ENCODE data around the gene JUP.

Gene JUP

DNA sequence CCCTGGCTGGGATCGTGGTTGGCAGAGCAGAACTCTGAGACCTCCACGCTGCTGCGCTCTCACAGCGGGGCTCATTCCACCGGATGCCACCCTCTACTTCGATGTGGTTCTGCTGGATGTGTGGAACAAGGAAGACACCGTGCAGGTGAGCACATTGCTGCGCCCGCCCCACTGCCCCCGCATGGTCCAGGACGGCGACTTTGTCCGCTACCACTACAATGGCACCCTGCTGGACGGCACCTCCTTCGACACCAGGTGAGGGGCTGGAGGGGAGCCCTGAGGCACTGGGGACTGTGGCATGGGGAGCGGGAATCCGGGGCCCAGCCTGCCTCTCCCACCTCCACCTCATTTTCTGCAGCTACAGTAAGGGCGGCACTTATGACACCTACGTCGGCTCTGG, 31.5 kb upstream of the JUP start:
- no peak for DNase-seq (ENCODE audit: low read depth)
- peaks cover 11% of the 10 kb centered on the region for H3K4me1 ChIP-seq (ENCODE audit: control insufficient read depth, insufficient read depth, low read length)
- H3K27me3 ChIP-seq (replicated peaks; ENCODE audit: control insufficient read depth, insufficient read depth, low read length) = no peaks in the 10 kb centered on the region
- no peak overlapping the region for H3K9ac ChIP-seq (ENCODE audit: low read length)
- peaks cover 9% of the 10 kb centered on the region for H3K36me3 ChIP-seq (ENCODE audit: control insufficient read depth, insufficient read depth, low read length, severe bottlenecking)
- H3K4me3 ChIP-seq (ENCODE audit: low read length) = no peak overlapping the region
- H3K9me3 ChIP-seq (ENCODE audit: control insufficient read depth, low read length) = no peaks in the 10 kb centered on the region

DNA sequence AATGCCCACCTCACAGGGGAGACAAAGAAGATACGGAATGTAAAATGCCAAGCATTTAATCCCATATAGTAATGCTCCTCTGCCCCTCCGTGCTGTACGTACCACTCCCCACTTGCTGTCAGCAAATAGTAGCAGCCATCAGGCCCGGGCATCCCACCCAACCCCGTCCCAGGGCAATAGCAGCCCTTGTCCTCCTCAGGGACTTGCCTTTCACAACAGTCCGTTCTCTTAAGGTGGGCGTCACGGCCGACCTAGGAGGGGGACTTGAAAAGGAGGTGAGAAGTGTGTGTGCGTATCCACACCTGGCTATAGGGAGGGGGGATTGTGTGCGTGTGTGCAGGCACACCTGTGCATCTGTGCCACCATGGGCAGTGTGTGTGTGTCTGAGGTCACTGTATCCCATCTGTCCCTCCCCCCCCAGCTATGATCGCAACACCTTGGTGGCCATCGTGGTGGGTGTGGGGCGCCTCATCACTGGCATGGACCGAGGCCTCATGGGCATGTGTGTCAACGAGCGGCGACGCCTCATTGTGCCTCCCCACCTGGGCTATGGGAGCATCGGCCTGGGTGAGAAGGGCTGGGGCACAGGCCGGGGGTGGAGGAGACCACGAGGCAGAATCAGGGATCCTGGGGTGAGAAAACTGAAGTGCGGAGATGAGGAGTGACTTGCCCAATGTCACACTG, 30.3 kb upstream of the JUP start:
- Histone ChIP-seq H3K4me3 (ENCODE audit: low read length) (no peak overlapping the region), H3K9me3 (ENCODE audit: control insufficient read depth, low read length) (no peaks in the 10 kb centered on the region), H3K27me3 (replicated peaks; ENCODE audit: control insufficient read depth, insufficient read depth, low read length) (no peaks in the 10 kb centered on the region), H3K36me3 (ENCODE audit: control insufficient read depth, insufficient read depth, low read length, severe bottlenecking) (peaks cover 9% of the 10 kb centered on the region), H3K9ac (ENCODE audit: low read length) (no peak overlapping the region), H3K4me1 (ENCODE audit: control insufficient read depth, insufficient read depth, low read length) (peaks cover 15% of the 10 kb centered on the region)
- DNase-seq (ENCODE audit: low read depth) = no peak

DNA sequence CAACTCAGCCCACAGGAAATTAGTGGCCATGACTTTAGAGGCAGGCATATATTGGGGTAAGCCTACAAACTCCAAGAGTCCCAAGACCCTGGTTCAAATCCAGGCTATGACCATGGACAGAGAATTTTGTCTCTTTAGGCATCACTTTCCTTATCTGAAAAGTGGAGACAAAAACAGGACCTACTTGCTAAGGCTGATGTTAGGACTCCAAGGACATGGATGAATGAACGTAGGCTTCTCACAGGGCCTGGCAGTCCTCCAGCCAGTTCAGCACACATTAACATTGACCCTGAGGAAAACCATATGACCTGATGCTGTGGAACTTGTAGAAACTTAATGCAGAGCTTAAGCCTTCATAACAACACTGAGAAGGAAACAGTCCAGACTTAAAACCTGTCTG, 27.7 kb upstream of the JUP start:
- peaks cover 4% of the 10 kb centered on the region for H3K36me3 ChIP-seq (ENCODE audit: control insufficient read depth, insufficient read depth, low read length, severe bottlenecking)

DNA sequence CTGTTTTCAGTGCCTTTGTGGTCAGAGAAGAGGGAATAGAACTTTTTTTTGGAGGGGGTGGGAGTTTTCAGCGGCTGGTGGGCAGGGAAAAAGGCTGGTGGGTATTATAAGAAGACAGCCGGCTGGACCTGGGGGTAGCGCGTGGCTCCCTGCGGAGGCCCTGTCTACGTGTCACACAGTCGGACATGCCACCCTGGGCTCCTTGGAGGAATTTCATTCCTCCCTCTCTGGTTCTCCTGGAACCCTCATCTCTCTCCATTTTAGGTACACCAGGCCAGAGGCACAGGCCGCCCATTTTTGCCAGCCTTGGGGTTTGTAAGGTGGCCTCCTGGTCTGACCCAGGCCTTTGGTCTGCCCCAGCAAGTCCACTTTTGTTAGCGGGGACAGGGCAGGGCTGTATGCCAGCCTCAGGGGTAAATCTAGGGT, 27.2 kb upstream of the JUP start:
- Histone ChIP-seq H3K27me3 (replicated peaks; ENCODE audit: control insufficient read depth, insufficient read depth, low read length) (no peaks in the 10 kb centered on the region), H3K4me1 (ENCODE audit: control insufficient read depth, insufficient read depth, low read length) (peaks cover 29% of the 10 kb centered on the region), H3K36me3 (ENCODE audit: control insufficient read depth, insufficient read depth, low read length, severe bottlenecking) (peaks cover 4% of the 10 kb centered on the region), H3K4me3 (ENCODE audit: low read length) (peak overlapping the region; percentile 86), H3K9ac (ENCODE audit: low read length) (peak overlapping the region; percentile 91), H3K9me3 (ENCODE audit: control insufficient read depth, low read length) (no peaks in the 10 kb centered on the region)
- DNase-seq (ENCODE audit: low read depth) = peak; percentile 52

More for the DNA sequence above, 27.7 kb upstream of the JUP start:
- peaks cover 29% of the 10 kb centered on the region for H3K4me1 ChIP-seq (ENCODE audit: control insufficient read depth, insufficient read depth, low read length)
- peak; percentile 55 for DNase-seq (ENCODE audit: low read depth)
- H3K9me3 ChIP-seq (ENCODE audit: control insufficient read depth, low read length) = no peaks in the 10 kb centered on the region
- H3K4me3 ChIP-seq (ENCODE audit: low read length) = peak overlapping the region; percentile 86
- peak overlapping the region; percentile 91 for H3K9ac ChIP-seq (ENCODE audit: low read length)
- no peaks in the 10 kb centered on the region for H3K27me3 ChIP-seq (replicated peaks; ENCODE audit: control insufficient read depth, insufficient read depth, low read length)

DNA sequence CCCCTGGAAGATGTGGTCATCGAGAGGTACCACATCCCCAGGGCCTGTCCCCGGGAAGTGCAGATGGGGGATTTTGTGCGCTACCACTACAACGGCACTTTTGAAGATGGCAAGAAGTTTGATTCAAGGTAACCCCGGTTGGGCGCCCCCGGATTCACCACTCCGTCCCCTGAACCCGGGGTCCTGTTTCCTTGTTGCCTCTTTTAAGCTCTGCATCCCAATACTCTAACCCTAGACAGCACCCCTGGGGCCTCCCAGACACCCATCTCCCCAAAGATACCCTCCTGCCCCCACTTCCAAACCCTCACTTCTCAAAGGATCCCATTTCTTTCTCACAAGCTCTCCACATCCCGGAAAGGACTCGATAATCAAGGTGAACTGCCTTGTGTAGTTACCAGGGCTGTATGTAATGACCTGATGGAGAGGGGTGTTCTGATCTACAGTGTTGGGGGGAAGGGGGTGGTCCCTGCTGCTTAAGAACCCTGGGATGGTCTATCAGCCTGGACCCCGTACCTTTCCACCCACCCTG, 26.7 kb upstream of the JUP start:
- peak; percentile 33 for DNase-seq (ENCODE audit: low read depth)

DNA sequence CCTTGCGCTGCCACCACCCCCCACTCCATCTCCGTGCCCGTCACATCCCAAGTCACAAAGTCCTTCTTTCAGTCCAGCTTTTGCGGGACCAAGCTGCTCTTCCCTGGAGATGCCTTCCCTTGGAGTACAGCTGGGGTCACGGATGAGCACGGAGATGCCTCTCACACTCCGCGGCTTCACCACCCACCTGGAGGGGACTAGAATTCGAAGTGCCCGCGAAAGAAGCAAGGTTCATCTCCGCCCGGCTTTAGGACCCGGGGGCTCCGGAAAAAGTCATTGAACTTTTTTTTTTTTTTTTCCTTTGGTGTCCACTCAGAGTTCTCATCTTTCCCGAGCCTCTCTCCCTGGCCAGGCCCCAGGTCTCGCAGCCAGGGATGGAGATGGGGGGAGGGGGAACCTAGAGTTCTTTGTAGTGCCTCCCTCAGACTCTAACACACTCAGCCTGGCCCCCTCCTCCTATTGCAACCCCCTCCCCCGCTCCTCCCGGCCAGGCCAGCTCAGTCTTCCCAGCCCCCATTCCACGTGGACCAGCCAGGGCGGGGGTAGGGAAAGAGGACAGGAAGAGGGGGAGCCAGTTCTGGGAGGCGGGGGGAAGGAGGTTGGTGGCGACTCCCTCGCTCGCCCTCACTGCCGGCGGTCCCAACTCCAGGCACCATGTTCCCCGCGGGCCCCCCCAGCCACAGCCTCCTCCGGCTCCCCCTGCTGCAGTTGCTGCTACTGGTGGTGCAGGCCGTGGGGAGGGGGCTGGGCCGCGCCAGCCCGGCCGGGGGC, 26.1 kb upstream of the JUP start, which contains the start of gene FKBP10:
TSS of gene FKBP10 (plus strand) at position 624 of the 771 bp plus-strand sequence. CDS start at position 655, 31 bp downstream.
- peak within 1 kb of the TSS; percentile 91 for H3K9ac ChIP-seq (ENCODE audit: low read length)
- H3K4me1 ChIP-seq (ENCODE audit: control insufficient read depth, insufficient read depth, low read length) = peaks cover 29% of the 10 kb centered on the region
- H3K36me3 ChIP-seq (ENCODE audit: control insufficient read depth, insufficient read depth, low read length, severe bottlenecking) = no peaks in the 10 kb centered on the region
- DNase-seq (ENCODE audit: low read depth) = peak; percentile 93
- H3K27me3 ChIP-seq (replicated peaks; ENCODE audit: control insufficient read depth, insufficient read depth, low read length) = no peaks in the 10 kb centered on the region
- H3K4me3 ChIP-seq (ENCODE audit: low read length) = peak within 1 kb of the TSS; percentile 86
- no peaks in the 10 kb centered on the region for H3K9me3 ChIP-seq (ENCODE audit: control insufficient read depth, low read length)

More for the DNA sequence above, 26.7 kb upstream of the JUP start:
- H3K9ac ChIP-seq (ENCODE audit: low read length) = peak overlapping the region; percentile 91
- H3K9me3 ChIP-seq (ENCODE audit: control insufficient read depth, low read length) = no peaks in the 10 kb centered on the region
- H3K27me3 ChIP-seq (replicated peaks; ENCODE audit: control insufficient read depth, insufficient read depth, low read length) = no peaks in the 10 kb centered on the region
- H3K4me3 ChIP-seq (ENCODE audit: low read length) = peak overlapping the region; percentile 86
- H3K36me3 ChIP-seq (ENCODE audit: control insufficient read depth, insufficient read depth, low read length, severe bottlenecking) = peaks cover 1% of the 10 kb centered on the region
- H3K4me1 ChIP-seq (ENCODE audit: control insufficient read depth, insufficient read depth, low read length) = peaks cover 29% of the 10 kb centered on the region

DNA sequence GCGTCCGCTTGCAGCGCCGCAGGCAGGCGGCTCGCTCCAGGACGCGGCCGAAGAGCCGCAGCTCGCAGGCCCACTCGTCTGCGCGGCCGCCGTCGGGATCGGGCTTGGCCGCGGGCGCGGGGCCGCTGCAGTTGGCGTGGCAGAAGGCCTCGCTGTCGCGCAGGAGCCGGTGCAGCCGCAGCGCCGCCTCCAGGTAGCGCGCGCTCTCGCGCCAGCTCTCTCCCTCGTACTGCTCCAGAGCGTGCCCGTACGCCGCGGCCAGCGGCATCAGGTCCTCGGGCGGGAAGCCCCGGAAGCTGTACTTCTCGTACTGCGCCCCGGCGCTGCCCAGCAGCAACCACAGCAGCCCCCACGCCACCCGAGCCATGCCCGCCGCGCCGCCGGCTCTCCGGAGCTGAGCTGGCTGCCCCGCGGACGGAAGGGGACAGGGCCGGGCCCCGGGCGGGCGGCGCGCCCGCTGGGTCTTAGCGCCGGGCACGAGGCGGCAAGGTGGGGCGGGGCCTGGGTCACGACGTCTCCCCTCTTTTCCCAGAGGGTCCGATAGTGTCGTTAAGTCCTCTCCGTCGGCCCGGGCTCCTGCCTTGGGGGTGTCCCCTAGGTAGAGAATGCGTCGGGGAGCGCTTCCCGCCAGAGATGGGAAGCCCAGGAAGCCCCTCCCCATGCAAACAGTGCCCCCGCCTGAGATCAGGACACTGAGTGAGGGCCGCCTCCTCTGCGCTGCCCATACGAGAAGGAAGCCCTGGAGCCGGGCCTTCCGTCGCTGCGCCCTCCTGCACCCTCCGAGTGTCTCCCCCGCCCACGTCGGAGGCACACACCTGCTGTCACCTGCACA, 25.3 kb upstream of the JUP start, which contains the start of gene P3H4:
TSS of gene P3H4 (minus strand) at position 401 of the 832 bp plus-strand sequence. CDS start at position 367, 34 bp downstream.
- H3K27me3 ChIP-seq (replicated peaks; ENCODE audit: control insufficient read depth, insufficient read depth, low read length) = no peaks in the 10 kb centered on the region
- H3K4me3 ChIP-seq (ENCODE audit: low read length) = peak within 1 kb of the TSS; percentile 86
- peak within 1 kb of the TSS; percentile 91 for H3K9ac ChIP-seq (ENCODE audit: low read length)
- H3K36me3 ChIP-seq (ENCODE audit: control insufficient read depth, insufficient read depth, low read length, severe bottlenecking) = no peaks in the 10 kb centered on the region
- peak; percentile 93 for DNase-seq (ENCODE audit: low read depth)
- no peaks in the 10 kb centered on the region for H3K9me3 ChIP-seq (ENCODE audit: control insufficient read depth, low read length)
- peaks cover 29% of the 10 kb centered on the region for H3K4me1 ChIP-seq (ENCODE audit: control insufficient read depth, insufficient read depth, low read length)

DNA sequence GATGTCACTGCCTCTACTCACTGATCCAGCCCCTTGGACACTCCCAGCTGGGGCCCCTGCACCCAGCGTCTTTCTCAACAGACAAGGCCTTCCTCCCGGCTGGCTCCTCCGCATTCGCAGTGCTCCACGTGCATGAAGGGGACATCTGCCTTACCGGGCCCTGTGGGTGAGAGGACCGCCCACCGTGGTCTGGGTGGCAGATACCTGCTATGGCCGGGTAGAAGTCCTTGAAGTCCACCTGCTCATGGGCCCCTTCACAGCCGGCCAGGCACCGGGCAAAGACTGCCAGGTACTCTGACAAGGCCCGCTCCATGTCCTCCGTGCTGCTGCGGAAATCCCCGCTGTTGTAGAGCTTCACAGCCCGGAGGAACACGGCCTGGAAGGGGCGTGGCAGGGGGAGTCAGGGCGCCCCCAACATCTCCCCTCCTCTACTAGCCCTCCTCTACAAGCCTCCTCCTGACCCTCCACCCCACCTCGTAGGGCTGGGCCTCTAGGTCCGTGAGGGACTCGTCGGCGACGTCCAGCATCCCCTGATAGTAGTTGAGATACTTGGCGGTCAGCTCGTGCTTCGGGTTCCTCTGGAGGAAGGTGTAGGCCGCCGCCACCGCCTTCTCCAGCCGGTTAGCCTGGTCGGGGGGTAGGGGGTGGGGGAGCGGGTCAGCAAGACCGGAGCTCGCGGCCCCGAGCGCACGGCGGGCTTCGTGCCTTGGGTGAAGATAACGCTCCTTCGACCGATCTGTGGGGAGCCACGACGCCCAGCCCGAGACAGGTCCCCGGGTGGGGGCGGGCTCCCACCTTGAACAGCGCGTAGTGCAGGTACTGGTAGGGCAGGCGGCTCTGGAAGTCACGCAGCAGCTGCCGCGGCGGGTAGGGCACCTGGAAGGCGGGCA, 24.4 kb upstream of the JUP start:
- Histone ChIP-seq H3K9ac (ENCODE audit: low read length) (peak overlapping the region; percentile 91), H3K4me1 (ENCODE audit: control insufficient read depth, insufficient read depth, low read length) (peaks cover 29% of the 10 kb centered on the region), H3K9me3 (ENCODE audit: control insufficient read depth, low read length) (no peaks in the 10 kb centered on the region), H3K27me3 (replicated peaks; ENCODE audit: control insufficient read depth, insufficient read depth, low read length) (no peaks in the 10 kb centered on the region), H3K4me3 (ENCODE audit: low read length) (peak overlapping the region; percentile 86), H3K36me3 (ENCODE audit: control insufficient read depth, insufficient read depth, low read length, severe bottlenecking) (no peaks in the 10 kb centered on the region)
- DNase-seq (ENCODE audit: low read depth) = peak; percentile 33

DNA sequence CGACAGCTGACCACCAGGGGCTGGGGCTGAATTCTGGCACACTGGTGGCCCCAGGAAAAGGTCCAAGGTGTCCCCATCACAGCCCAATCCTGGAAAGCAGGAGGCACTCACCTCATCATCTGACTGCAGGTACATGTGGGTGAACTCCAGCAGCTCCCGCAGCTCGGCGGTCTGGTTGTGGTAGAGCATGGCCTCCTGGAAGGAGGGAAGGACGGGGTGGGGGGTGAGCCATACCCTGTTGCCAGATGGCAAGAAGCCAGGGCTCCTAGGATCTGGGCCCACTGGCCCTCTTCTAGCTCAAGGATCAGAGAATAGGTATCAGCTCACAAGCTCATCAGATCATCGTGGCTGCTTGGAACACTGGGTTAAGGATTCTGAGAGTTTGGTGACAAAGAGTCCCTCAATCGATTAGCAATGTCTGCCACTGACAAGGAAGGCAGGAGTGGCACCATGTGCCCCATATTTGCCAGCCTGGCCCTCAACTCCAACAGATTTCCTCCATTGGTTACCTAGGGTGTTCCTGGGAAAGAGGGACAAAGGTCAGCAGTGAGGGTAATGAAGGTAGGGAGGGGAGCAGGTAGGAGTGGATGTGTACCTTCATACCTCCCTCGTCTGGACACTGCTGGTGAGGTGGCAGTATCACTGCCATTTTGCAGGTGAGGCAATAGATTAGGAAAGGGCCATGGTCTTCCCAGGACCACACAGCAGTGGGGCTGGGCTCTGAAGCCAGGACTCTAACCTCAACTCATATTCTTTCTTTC, 20.4 kb upstream of the JUP start:
- H3K4me3 ChIP-seq (ENCODE audit: low read length) = no peak overlapping the region
- H3K27me3 ChIP-seq (replicated peaks; ENCODE audit: control insufficient read depth, insufficient read depth, low read length) = no peaks in the 10 kb centered on the region
- no peak overlapping the region for H3K9ac ChIP-seq (ENCODE audit: low read length)
- no peaks in the 10 kb centered on the region for H3K36me3 ChIP-seq (ENCODE audit: control insufficient read depth, insufficient read depth, low read length, severe bottlenecking)
- H3K4me1 ChIP-seq (ENCODE audit: control insufficient read depth, insufficient read depth, low read length) = peaks cover 14% of the 10 kb centered on the region
- no peak for DNase-seq (ENCODE audit: low read depth)
- no peaks in the 10 kb centered on the region for H3K9me3 ChIP-seq (ENCODE audit: control insufficient read depth, low read length)

Data from adipocyte (in vitro differentiated cells).